GM23338 (cell line): ENCODE results near the gene KDM6A.

Experiments
- CREB1 ChIP-seq: fragments of 250-450 bp; sonication (Bioruptor Pico); IDR thresholded peaks from 2 replicates; pipeline ENCODE4 v1.5.0; 2020; ENCODE audit warnings: low read depth, mild to moderate bottlenecking, moderate library complexity
- EZH2 ChIP-seq: fragments of 200-600 bp; sonication (generic); IDR thresholded peaks from one replicate; pipeline ENCODE4 v1.8.0; 2017; ENCODE audit warnings: antibody characterized with exemption, mild to moderate bottlenecking, low read depth; ENCODE audit not compliant: unreplicated experiment
- EZH2phosphoT487 ChIP-seq: fragments of 200-600 bp; sonication (generic); IDR thresholded peaks from one replicate; pipeline ENCODE4 v1.8.1; 2018; ENCODE audit warnings: antibody characterized with exemption; ENCODE audit not compliant: unreplicated experiment
- JUNB ChIP-seq: IDR thresholded peaks from one replicate; pipeline ENCODE4 v1.6.1; 2016; ENCODE audit warnings: antibody characterized with exemption; ENCODE audit not compliant: unreplicated experiment
- NANOG ChIP-seq: IDR thresholded peaks from 2 replicates; pipeline ENCODE4 v1.6.1; 2016; ENCODE audit warnings: antibody characterized with exemption, borderline replicate concordance
- POLR2AphosphoS5 ChIP-seq: IDR thresholded peaks from 2 replicates; pipeline ENCODE4 v1.6.1; 2016; ENCODE audit warnings: antibody characterized with exemption, low read depth
- ZNF114 ChIP-seq: fragments of 250-450 bp; sonication (Bioruptor Pico); IDR thresholded peaks from 2 replicates; pipeline ENCODE4 v1.5.0; 2020; ENCODE audit warnings: mild to moderate bottlenecking, moderate library complexity
- ZNF331 ChIP-seq: fragments of 250-450 bp; sonication (Bioruptor Pico); IDR thresholded peaks from 2 replicates; pipeline ENCODE4 v1.5.0; 2020; ENCODE audit warnings: low read depth, mild to moderate bottlenecking, moderate library complexity
- TF ChIP-seq, protein P1 (sequence below), 2 experiments: fragments of 200-600 bp in 1 of 2; sonication (generic) in 1 of 2; conservative IDR thresholded peaks; 2 replicates each; pipeline versions ENCODE4 v1.5.1 to v1.6.1; 2016 to 2017; ENCODE audit warnings: antibody characterized with exemption in 2 of 2, low read depth in 2 of 2, mild to moderate bottlenecking in 2 of 2, moderate library complexity in 1 of 2
- TF ChIP-seq, protein P2 (sequence below): IDR thresholded peaks from one replicate; pipeline ENCODE4 v1.6.1; 2018; ENCODE audit warnings: antibody characterized with exemption; ENCODE audit not compliant: unreplicated experiment
- TF ChIP-seq, protein P3 (sequence below): IDR thresholded peaks from 2 replicates; pipeline ENCODE4 v1.6.1; 2016; ENCODE audit warnings: antibody characterized with exemption
- TF ChIP-seq, protein P4 (sequence below): fragments of 250-450 bp; sonication (Bioruptor Pico); IDR thresholded peaks from 2 replicates; pipeline ENCODE4 v1.5.0; 2020; ENCODE audit warnings: mild to moderate bottlenecking, moderate library complexity

DNA sequence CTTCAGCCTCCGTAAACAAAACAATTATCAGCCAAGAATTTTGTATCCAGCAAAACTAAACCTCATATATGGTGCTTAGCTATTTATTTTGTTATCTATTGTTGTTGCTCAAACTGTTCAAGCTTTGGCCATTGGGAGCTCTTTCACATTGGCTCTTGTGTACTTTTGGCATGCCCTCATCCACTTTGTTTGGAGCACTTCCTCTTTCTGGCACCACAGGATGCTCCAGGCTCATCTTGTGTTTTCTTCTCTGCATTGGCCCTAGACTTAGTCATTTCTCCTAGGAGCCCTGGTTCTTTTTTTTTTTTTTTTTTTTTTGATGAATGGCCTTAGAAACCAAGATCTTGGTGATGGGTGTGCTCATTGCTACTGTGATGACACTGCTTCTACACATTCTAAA lies 253.2 kb downstream of the KDM6A start:
- TF ChIP-seq EZH2phosphoT487, result no peak
- TF ChIP-seq, protein P1, sequence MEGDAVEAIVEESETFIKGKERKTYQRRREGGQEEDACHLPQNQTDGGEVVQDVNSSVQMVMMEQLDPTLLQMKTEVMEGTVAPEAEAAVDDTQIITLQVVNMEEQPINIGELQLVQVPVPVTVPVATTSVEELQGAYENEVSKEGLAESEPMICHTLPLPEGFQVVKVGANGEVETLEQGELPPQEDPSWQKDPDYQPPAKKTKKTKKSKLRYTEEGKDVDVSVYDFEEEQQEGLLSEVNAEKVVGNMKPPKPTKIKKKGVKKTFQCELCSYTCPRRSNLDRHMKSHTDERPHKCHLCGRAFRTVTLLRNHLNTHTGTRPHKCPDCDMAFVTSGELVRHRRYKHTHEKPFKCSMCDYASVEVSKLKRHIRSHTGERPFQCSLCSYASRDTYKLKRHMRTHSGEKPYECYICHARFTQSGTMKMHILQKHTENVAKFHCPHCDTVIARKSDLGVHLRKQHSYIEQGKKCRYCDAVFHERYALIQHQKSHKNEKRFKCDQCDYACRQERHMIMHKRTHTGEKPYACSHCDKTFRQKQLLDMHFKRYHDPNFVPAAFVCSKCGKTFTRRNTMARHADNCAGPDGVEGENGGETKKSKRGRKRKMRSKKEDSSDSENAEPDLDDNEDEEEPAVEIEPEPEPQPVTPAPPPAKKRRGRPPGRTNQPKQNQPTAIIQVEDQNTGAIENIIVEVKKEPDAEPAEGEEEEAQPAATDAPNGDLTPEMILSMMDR (conservative IDR thresholded peaks at IDR 0.05; ENCODE audit: low read depth in 2 of 2), result no peak
- TF ChIP-seq EZH2, result no peak
- TF ChIP-seq, protein P2, sequence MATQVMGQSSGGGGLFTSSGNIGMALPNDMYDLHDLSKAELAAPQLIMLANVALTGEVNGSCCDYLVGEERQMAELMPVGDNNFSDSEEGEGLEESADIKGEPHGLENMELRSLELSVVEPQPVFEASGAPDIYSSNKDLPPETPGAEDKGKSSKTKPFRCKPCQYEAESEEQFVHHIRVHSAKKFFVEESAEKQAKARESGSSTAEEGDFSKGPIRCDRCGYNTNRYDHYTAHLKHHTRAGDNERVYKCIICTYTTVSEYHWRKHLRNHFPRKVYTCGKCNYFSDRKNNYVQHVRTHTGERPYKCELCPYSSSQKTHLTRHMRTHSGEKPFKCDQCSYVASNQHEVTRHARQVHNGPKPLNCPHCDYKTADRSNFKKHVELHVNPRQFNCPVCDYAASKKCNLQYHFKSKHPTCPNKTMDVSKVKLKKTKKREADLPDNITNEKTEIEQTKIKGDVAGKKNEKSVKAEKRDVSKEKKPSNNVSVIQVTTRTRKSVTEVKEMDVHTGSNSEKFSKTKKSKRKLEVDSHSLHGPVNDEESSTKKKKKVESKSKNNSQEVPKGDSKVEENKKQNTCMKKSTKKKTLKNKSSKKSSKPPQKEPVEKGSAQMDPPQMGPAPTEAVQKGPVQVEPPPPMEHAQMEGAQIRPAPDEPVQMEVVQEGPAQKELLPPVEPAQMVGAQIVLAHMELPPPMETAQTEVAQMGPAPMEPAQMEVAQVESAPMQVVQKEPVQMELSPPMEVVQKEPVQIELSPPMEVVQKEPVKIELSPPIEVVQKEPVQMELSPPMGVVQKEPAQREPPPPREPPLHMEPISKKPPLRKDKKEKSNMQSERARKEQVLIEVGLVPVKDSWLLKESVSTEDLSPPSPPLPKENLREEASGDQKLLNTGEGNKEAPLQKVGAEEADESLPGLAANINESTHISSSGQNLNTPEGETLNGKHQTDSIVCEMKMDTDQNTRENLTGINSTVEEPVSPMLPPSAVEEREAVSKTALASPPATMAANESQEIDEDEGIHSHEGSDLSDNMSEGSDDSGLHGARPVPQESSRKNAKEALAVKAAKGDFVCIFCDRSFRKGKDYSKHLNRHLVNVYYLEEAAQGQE, result no peak
- TF ChIP-seq, protein P3, sequence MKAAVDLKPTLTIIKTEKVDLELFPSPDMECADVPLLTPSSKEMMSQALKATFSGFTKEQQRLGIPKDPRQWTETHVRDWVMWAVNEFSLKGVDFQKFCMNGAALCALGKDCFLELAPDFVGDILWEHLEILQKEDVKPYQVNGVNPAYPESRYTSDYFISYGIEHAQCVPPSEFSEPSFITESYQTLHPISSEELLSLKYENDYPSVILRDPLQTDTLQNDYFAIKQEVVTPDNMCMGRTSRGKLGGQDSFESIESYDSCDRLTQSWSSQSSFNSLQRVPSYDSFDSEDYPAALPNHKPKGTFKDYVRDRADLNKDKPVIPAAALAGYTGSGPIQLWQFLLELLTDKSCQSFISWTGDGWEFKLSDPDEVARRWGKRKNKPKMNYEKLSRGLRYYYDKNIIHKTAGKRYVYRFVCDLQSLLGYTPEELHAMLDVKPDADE, result no peak
- no peak for TF ChIP-seq JUNB
- no peak for TF ChIP-seq POLR2AphosphoS5
- TF ChIP-seq ZNF114 (CRISPR knock-in tag), result no peak
- no peak for TF ChIP-seq CREB1 (CRISPR knock-in tag)
- no peak for TF ChIP-seq NANOG
- TF ChIP-seq, protein P4, sequence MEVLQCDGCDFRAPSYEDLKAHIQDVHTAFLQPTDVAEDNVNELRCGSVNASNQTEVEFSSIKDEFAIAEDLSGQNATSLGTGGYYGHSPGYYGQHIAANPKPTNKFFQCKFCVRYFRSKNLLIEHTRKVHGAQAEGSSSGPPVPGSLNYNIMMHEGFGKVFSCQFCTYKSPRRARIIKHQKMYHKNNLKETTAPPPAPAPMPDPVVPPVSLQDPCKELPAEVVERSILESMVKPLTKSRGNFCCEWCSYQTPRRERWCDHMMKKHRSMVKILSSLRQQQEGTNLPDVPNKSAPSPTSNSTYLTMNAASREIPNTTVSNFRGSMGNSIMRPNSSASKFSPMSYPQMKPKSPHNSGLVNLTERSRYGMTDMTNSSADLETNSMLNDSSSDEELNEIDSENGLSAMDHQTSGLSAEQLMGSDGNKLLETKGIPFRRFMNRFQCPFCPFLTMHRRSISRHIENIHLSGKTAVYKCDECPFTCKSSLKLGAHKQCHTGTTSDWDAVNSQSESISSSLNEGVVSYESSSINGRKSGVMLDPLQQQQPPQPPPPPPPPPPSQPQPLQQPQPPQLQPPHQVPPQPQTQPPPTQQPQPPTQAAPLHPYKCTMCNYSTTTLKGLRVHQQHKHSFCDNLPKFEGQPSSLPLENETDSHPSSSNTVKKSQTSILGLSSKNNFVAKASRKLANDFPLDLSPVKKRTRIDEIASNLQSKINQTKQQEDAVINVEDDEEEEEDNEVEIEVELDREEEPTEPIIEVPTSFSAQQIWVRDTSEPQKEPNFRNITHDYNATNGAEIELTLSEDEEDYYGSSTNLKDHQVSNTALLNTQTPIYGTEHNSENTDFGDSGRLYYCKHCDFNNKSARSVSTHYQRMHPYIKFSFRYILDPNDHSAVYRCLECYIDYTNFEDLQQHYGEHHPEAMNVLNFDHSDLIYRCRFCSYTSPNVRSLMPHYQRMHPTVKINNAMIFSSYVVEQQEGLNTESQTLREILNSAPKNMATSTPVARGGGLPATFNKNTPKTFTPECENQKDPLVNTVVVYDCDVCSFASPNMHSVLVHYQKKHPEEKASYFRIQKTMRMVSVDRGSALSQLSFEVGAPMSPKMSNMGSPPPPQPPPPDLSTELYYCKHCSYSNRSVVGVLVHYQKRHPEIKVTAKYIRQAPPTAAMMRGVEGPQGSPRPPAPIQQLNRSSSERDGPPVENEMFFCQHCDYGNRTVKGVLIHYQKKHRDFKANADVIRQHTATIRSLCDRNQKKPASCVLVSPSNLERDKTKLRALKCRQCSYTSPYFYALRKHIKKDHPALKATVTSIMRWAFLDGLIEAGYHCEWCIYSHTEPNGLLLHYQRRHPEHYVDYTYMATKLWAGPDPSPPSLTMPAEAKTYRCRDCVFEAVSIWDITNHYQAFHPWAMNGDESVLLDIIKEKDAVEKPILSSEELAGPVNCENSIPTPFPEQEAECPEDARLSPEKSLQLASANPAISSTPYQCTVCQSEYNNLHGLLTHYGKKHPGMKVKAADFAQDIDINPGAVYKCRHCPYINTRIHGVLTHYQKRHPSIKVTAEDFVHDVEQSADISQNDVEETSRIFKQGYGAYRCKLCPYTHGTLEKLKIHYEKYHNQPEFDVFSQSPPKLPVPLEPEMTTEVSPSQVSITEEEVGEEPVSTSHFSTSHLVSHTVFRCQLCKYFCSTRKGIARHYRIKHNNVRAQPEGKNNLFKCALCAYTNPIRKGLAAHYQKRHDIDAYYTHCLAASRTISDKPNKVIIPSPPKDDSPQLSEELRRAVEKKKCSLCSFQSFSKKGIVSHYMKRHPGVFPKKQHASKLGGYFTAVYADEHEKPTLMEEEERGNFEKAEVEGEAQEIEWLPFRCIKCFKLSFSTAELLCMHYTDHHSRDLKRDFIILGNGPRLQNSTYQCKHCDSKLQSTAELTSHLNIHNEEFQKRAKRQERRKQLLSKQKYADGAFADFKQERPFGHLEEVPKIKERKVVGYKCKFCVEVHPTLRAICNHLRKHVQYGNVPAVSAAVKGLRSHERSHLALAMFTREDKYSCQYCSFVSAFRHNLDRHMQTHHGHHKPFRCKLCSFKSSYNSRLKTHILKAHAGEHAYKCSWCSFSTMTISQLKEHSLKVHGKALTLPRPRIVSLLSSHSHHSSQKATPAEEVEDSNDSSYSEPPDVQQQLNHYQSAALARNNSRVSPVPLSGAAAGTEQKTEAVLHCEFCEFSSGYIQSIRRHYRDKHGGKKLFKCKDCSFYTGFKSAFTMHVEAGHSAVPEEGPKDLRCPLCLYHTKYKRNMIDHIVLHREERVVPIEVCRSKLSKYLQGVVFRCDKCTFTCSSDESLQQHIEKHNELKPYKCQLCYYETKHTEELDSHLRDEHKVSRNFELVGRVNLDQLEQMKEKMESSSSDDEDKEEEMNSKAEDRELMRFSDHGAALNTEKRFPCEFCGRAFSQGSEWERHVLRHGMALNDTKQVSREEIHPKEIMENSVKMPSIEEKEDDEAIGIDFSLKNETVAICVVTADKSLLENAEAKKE (CRISPR knock-in tag), result no peak
- no peak for TF ChIP-seq ZNF331 (CRISPR knock-in tag)
